Kidney glomerular epithelial cell (primary cell): Measurements from ENCODE around the gene CCDC171.
A peak's percentile ranks its signal among the peaks of the same experiment; 100 is the strongest.
"Not testable (repeated sequence)": the region's sequence is repeated elsewhere in the genome, so short reads cannot be mapped to it uniquely, and the experiment has no call there.

Source experiments
- DNase-seq: peaks from one replicate; lab custom pipeline; 2025; lab: John Stamatoyannopoulos, UW

The CCDC171 gene

DNA sequence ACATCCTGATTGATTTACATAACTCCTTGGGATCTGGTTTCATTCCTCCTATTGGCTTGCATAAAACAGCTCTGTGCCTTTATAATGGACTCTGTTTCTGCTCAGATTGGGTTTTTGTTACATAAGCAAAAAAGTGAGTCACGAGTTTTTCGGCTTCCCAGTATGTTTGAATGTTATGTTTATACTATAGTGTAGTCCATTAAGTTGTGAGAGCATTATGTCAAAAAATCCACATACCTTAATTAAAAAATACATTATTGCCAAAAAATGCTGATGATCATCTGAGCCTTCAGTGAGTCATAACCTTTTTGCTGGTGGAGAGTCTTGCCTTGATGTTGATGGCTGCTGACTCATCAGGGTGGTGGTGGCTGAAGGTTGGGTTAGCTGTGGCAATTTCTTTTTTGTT is 144.6 kb downstream of the CCDC171 start:
- peak; percentile 30 for DNase-seq

DNA sequence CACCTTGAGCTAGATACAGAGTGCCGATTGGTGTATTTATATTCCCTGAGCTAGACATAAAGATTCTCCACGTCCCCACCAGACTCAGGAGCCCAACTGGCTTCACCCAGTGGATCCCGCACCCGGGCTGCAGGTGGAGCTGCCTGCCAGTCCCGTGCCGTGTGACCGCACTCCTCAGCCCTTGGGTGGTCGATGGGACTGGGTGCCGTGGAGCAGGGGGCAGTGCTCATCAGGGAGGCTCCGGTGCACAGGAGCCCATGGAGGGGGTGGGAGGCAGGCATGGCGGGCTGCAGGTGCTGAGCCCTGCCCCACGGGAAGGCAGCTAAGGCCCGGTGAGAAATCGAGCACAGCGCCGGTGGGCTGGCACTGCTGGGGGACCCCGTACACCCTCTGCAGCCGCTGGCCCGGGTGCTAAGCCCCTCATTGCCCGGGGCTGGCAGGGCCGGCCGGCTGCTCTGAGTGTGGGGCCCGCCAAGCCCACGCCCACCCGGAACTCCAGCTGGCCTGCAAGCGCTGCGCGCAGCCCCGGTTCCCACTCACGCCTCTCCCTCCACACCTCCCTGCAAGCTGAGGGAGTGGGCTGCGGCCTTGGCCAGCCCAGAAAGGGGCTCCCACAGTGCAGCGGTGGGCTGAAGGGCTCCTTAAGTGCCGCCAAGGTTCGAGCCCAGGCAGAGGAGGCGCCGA is 147.2 kb downstream of the CCDC171 start:
- DNase-seq: not testable (repeated sequence)

DNA sequence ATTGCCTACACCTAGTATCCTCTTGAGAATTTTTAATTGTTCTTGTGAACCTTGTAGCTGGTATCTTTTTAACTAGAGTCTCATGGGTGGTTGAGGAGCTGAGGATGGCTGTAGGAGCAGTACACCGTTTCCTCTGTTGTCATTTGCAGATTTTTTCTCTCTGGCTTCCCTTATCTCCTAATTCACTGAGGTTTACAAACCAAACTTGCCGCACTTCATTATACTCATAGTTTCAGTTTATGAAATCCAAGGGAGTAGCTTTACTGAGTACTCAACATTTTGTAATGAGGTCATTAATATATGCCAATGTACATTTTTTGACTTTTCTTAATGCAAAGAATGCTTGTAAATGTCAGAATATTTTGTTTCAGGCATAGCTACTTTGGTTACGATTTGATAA is 154.2 kb downstream of the CCDC171 start:
- DNase-seq: no peak

DNA sequence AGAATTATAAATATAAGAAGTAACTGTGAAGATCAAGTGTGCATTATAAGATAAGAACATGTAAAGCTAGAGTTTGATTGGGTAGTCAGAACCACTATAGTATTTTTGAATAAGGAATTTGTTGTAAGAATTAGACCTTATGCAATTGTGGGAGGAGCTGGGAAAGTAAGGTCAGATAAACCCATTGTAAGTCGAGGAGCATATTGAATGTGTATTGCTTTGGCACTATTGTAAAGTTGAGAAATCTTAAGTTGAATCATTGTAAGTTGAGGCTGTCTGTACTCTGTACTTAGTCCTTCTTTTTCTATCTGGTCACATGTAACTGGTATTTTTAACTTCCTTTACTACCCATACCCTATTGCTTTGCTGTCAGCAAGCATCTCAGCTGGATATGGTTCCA is 158.7 kb downstream of the CCDC171 start:
- no peak for DNase-seq

DNA sequence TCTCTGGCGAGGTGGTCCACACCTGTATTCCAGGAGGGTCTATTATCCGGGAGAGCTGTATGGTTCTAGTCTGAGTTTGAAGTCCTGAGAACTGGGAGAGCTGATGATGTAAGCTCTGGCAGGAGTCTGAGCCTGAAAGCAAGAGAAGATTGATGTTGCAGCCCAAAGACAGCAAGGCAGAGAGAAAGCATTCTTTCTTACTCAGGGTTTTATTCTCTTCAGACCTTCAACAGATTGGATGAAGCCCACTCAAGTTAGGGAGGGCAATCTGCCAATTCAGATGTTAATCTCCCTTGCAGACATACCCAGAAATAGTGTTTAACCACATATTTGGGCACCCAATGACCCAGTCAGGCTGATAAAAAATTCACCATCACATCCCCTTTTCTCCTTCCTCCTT is 159.1 kb downstream of the CCDC171 start:
- DNase-seq: no peak

DNA sequence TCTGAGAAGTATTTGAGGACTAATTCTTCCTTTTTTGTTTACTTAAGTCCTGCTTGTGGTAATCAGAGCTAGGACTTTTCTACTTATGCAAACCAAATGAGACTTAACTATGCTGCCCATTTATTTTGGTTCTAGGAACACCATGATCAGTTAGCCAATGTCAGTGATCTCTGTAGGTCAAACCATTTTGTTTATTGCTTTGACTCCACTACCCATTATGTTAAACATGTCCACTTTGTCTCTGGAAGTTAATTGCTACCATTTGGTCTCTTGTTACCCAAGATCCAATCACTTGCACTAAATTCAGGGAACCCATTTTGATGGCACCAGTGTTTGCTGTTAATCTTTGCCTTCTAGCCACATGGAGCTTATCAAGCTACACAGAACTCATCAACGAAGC is 161.9 kb downstream of the CCDC171 start:
- no peak for DNase-seq

DNA sequence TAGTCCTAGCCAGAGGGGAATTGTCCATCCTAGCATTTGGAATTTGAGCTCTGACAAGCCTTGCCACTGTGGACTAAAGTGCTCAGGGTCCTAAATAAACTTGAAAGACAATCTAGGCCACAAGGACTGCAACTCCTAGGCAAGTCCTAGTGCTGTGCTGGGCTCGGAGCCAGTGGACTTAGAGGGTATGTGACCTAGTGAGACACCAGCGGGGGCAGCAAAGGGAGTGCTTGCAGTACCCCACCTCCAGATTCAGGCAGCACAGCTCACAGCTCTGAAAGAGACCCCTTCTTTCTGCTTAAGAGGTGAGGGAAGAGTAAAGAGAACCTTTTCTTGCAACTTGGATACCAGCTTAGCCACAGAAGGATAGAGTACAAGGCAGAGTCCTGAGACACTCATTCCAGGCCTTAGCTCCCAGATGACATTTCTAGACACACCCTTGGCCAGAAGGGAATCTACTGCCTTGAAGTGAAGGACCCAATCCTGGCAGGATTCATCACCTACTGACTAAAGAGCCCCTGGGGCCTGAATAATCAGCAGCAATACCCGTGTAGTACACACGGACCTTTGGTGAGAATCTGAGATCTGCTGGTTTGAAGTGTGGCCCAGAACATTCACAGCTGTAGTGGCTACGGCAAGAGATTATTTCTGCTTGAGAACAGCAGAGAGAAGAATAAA is 164.6 kb downstream of the CCDC171 start:
- no peak for DNase-seq

DNA sequence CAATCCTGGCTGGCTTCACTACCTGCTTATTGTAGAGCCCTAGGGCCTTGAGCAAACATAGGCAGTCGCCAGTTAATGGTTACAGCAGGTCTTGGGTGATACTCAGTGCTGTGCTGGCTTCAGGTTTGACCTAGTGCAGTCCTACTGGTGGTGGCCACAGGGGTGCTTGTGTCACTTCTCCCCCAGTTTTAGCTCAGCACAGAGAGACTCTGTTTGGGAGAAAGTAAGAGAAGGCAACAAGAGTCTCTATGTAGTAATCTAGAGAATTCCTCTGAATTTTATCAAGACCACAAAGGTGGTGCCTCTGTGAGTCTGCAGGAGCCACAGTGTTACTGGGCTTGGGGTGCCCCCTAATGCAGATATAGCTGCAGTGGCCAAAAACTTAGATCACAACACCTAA is 165.6 kb downstream of the CCDC171 start:
- DNase-seq: no peak

DNA sequence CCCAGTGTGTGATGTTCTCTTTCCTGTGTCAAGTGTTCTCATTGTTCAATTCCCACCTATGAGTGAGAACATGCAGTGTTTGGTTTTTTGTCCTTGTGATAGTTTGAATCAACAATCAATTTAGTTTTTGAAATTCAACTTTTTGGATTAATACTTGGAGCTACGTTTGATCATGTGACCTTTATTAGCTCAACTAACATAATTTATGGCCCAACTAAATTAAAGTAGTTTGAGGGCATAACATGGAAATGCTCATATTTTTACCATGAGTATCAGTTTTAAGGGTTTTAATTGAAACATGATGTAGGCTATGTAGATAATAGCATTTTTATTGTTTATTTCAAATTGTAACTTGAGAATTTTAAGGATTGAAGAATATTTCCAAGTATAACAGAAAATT is 168.0 kb downstream of the CCDC171 start:
- DNase-seq: no peak

DNA sequence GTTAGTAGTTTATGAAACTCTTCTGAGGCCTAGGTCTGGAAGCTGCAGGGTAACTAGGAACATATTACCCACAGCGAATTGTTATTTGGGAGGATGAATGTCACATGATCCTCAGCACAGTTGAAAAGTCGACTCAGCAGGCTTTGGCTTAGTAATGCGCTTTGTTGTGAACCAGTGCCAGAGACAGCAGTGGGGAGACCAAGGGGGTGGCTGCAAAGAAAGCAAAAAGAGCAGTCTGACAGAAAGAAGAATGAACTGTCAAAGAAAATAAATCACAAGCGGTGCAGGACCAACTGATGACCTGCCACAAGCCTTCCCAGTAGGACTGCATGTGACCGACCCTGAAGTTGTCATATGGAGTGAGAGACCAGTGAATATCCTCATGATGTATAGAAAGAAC is 170.0 kb downstream of the CCDC171 start:
- DNase-seq: no peak

DNA sequence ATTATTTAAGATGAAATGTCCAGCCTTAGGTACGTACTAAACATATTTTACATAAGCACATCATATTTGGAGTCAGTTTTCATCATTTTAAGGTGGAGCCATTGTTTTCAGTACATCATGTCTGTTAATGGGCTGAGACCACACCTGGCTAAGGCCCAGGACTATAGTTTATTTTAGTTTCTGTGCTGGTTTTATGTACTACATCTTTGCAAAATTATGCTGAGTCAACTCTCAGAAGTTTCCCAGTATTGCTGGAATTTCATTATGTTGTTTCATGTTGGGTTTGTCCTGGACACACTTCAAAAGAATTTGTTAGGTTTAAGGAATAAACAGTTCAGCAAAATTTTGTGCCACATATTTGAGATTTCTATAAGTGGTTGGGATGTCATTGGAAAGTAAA is 171.2 kb downstream of the CCDC171 start:
- DNase-seq: no peak

DNA sequence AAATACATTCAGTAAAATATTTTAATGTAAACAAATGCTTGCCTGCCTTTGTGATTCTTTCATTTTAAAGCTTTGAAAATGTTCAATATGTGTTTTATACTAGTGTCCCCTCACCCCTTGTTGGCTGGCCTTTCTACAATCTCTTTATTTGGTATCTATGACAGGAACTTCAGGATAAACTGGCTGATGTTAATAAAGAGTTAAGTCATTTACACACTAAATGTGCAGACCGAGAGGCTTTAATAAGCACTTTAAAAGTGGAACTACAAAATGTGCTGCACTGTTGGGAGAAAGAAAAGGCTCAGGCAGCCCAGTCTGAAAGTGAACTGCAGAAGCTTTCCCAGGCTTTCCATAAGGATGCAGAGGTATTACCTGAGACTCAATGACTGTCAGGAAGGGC is 171.8 kb downstream of the CCDC171 start:
- no peak for DNase-seq

DNA sequence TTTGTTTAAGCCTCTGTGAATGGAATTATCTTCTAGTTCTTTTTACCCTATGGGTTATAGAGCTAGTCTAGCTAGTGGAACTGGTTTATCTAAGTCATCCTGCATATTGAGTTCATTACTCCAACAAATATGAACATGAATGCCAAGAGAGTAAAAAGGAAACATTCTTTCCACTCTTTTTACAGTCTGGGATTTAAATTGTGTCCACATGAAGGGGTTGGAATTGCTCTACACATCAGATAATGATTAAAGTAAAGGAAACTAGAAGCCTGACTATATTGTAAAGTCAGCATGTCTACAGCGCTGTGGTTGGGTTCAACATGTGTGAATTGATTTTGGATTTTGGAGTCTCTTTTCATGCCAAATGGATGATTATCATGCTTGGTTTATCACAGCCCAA is 173.1 kb downstream of the CCDC171 start:
- DNase-seq: no peak

DNA sequence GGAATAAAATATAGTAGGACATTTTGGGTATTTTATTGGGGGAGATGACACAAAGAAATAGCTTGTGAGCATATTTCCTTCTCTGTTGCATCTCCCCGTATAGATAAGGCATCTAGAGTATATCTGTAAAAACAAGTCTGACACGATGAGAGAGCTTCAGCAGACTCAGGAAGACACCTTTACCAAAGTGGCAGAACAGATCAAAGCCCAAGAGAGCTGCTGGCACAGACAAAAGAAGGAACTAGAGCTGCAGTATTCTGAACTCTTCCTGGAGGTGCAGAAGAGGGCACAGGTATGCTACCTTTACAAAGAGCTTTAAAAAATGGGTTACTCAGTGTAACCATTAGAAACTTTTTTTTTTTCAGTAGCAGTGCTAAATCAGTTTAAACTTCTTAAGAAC is 176.7 kb downstream of the CCDC171 start:
- DNase-seq: no peak

DNA sequence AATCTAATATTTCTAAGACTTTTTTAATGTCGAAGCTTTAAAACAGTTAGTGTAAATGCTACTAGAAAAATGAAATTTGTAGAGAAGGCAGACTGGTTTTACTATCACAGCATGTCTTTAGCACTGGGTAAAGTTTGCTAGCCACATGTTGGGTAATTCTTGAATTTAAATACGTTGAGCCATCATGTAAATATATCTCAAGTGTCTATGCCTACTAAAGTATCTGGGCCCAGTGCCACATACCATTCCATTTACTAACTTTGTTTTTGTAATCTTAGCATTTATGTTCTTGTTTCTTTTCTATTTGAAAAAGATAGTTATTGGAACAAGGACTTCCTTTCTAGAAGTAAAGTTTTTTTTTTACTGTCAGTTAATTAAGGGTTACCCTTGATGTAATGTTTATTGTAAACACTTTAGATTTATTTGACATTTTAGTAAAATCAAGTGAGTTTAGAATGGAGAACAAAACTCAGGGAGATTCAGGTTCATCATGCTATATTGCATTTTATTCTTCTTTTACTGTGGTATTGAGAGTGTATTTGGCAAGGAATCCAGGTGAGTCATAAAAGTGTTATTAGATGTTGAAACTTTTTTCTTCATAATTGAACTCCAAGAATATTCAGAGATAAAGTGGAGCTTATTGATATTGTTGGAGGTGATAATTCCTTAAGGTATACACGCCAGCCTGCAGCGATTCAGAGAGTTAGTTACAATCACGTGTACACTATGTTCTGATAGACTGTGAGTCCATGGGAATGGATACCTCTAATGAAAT is 182.4 kb downstream of the CCDC171 start:
- peak; percentile 57 for DNase-seq

DNA sequence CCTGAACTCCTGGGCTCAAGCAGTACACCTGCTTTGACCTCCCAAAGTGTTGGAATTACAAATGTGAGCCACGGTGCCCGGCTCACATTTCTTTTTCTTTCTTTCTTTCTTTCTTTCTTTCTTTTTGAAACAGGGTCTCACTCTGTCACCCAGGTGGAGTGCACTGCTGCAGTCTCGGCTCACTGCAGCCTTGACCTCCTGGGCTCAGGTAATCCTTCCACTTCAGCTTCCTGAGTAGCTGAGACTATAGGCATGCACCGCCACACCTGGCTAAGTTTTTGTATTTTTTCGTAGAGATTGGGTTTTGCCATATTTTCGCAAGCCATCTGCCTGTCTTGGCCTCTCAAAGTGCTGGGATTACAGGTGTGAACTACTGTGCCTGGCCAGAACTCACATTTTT is 183.7 kb downstream of the CCDC171 start:
- no peak for DNase-seq

DNA sequence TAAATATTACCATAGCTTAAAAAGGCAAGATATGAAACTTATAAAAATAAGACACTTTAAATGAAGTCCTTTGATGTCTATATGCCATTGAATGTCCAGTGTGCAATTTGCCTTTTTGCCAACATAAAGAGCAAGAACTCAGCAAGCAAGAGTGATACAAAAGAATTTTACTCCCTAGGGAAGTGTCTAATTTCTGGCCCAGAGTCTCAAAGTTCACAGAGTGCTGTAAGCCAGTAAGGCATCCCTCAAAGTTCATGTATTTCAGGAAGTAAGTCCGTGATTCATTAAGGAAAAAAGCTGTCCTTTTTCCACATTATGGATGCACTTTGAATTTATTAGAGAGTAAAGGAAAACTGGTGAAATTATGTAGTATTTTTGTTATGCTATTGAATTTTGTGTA is 185.2 kb downstream of the CCDC171 start:
- DNase-seq: no peak

DNA sequence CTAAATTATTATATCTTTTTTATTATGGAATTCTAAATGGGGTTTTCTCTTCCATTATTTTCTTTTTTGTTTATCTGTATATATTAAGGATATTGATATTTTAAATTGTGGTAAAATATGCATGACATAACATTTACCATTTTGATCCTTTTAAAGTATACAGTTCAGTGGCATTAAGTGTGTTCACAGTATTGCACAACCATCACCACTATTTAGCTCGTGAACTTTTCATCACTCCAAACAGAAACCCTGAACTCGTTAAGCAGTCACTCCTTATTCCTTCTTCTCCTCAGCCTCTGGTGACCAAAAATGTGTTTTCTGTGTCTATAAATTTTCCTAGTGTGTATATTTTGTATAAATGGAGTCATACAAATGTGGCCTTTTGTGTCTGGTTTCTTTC is 188.2 kb downstream of the CCDC171 start:
- DNase-seq: no peak

DNA sequence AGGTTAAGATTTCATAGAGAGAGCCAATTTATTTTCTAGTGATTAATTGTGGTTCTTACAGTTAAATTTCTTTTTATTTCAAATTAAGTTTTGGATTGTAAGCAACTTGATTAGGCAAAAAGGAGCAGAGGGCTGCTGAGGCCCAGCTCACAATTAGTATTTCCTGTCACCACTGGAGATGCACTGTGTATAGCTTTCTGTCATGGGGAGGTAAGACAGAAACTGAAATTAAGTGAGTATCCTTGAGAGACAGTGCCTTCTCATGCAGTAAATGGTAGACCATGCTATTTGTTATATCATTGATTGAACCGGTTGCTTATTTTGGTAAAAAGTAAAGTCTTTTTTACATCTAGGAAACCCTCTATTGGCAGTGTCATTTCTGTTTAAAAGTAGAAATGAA is 190.7 kb downstream of the CCDC171 start:
- DNase-seq: no peak

DNA sequence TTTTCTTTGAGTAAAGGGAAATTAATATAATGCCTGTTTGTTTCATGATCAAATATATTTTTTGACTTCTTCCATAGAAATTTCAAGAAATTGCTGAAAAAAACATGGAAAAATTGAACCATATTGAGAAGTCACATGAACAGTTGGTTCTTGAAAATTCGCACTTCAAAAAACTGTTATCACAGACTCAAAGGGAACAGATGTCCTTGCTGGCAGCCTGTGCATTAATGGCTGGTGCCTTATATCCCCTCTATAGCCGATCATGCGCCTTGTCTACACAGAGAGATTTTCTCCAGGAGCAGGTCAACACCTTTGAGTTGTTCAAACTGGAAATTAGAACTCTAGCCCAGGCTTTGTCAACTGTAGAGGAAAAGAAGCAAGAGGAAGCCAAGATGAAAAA is 191.4 kb downstream of the CCDC171 start:
- DNase-seq: no peak

DNA sequence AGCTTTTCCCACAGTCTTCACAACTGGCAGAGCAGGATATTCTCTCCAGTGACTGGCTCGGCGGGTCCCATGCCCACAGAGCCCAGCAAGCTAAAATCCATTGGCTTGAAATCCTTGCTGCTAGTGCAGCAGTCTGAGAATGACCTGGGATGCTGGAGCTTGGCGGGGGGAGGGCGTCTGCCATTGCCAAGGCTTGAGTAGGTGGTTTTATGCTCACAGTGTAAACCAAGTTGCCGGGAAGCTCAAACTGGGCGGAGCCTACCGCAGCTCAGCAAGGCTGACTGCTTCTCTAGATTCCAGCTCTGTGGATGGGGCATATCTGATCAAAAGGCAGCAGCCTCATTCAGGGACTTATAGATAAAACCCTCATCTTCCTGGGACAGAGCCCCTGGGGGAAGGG is 194.1 kb downstream of the CCDC171 start:
- DNase-seq: no peak

DNA sequence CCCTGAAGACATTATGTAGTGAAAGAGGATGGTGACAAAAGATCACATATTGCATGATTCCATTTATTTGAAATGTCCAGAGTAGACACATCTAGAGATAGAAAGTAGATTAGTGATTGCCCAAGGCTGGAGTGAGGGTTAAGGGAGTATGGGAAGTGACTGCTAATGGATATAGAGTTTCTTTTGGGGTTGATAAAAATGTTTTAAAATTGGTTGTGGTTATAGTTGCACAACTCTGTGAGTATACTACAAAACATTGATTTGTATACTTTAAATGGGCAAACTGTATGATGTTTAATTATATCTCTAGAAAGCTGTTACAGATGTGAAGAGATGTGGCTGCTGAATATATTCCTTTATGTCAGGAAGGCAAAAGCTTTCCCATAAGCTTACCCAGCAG is 202.8 kb downstream of the CCDC171 start:
- no peak for DNase-seq

DNA sequence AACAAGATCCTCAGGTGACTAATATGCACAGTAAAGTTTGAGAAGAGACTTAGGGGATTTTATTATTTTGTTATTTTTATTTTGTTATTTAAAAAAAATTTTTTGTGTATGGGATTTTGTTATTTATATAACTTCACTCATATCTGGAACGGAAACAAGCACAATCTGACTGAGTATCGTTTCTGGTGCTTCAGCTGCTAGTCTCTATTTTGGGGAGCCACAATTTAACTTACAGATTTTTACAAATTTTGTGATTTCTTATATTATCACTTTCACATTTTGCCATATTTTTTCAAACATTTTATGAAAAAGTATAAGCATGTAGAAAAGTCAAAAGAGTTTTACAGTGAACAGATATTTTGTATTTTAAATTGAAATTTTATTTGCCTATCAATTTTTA is 208.7 kb downstream of the CCDC171 start:
- DNase-seq: no peak
